Liver (tissue), 3 donors: ENCODE results near the gene SNX6.
"Not testable (repeated sequence)": the region's sequence is repeated elsewhere in the genome, so short reads cannot be mapped to it uniquely, and the experiment has no call there.

Source experiments
- JUND ChIP-seq, 2 donors: IDR thresholded peaks; 2 replicates each; pipeline ENCODE4 v1.6.1; 2016; ENCODE audit warnings: antibody characterized with exemption in 2 of 2
- MAX ChIP-seq: IDR thresholded peaks from 2 replicates; pipeline ENCODE4 v1.6.1; 2016; ENCODE audit warnings: antibody characterized with exemption
- RAD21 ChIP-seq, 2 donors: IDR thresholded peaks; 2 replicates each; pipeline ENCODE4 v1.6.1; 2016; ENCODE audit warnings: antibody characterized with exemption in 2 of 2, mild to moderate bottlenecking in 2 of 2
- REST ChIP-seq: IDR thresholded peaks from 2 replicates; pipeline ENCODE4 v1.6.1; 2016; ENCODE audit warnings: antibody characterized with exemption, mild to moderate bottlenecking
- SP1 ChIP-seq: IDR thresholded peaks from 2 replicates; pipeline ENCODE4 v1.6.1; 2018; ENCODE audit warnings: antibody characterized with exemption, mild to moderate bottlenecking
- TAF1 ChIP-seq: conservative IDR thresholded peaks from 2 replicates; pipeline ENCODE4 v1.6.1; 2016; ENCODE audit warnings: antibody characterized with exemption, mild to moderate bottlenecking
- TF ChIP-seq, protein P1 (sequence below): fragments of 150-350 bp; IDR thresholded peaks from 2 replicates; pipeline ENCODE4 v1.5.1; 2017; ENCODE audit warnings: improper control_type of control experiment, low read depth, low read length; ENCODE audit not compliant: missing input control
- donor health status: healthy.
- donor health status: healthy.

DNA sequence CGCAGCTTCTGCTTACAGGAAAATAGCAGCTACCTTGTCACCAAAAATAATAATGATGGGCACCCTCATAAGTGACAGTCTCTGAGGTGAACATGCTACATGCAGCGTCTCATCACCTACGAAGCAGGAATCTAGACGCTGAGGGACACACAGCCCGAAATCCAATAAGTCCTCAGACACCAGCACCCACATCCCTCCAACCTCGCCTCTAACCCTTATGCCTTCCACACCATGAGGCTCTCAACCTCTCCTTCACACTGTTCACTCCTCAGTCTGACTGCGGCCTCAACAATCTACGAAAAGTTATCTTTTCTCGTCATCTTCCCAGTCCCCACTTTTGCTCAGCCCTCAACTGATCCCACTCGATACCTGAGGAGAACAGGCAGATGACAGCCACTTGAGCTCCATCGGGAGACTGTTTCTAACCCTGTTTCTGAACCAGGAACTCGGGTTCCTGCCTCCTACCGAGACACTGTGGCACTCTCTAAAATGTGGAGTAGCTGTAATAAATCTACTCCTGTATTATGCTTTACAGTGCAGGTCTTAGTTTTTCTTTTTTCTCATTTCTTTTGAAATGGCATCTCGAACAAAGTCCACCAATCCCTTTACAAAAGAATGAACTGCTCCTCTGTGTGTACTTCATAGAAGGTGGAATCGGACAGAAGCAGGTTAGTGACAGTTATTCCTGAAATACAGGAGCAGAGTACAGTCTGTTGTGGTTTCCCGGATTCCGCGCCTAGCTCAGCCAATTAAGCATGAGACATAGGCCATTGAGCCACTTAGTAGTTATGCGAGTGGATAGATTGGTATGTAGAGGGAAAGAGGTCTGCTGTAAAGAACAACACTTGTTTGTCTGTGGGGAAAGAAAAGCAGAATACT is 89.5 kb downstream of the SNX6 start:
- TF ChIP-seq TAF1; SP1; RAD21 (IDR thresholded peaks at IDR 0.05); REST; JUND (IDR thresholded peaks at IDR 0.05); MAX: not testable (repeated sequence)
- TF ChIP-seq, protein P1, sequence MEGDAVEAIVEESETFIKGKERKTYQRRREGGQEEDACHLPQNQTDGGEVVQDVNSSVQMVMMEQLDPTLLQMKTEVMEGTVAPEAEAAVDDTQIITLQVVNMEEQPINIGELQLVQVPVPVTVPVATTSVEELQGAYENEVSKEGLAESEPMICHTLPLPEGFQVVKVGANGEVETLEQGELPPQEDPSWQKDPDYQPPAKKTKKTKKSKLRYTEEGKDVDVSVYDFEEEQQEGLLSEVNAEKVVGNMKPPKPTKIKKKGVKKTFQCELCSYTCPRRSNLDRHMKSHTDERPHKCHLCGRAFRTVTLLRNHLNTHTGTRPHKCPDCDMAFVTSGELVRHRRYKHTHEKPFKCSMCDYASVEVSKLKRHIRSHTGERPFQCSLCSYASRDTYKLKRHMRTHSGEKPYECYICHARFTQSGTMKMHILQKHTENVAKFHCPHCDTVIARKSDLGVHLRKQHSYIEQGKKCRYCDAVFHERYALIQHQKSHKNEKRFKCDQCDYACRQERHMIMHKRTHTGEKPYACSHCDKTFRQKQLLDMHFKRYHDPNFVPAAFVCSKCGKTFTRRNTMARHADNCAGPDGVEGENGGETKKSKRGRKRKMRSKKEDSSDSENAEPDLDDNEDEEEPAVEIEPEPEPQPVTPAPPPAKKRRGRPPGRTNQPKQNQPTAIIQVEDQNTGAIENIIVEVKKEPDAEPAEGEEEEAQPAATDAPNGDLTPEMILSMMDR, result not testable (repeated sequence)
